GM23338 (cell line): ENCODE data around the gene AKR1B1.

Experiments
- CREB1 ChIP-seq: fragments of 250-450 bp; sonication (Bioruptor Pico); IDR thresholded peaks from 2 replicates; pipeline ENCODE4 v1.5.0; 2020; ENCODE audit warnings: low read depth, mild to moderate bottlenecking, moderate library complexity
- CTCF ChIP-seq, 2 experiments: fragments of 200-600 bp in 1 of 2; sonication (generic) in 1 of 2; conservative IDR thresholded peaks; 2 replicates each; pipeline versions ENCODE4 v1.5.1 to v1.6.1; 2016 to 2017; ENCODE audit warnings: antibody characterized with exemption in 2 of 2, low read depth in 2 of 2, mild to moderate bottlenecking in 2 of 2, moderate library complexity in 1 of 2
- EZH2 ChIP-seq: fragments of 200-600 bp; sonication (generic); IDR thresholded peaks from one replicate; pipeline ENCODE4 v1.8.0; 2017; ENCODE audit warnings: antibody characterized with exemption, mild to moderate bottlenecking, low read depth; ENCODE audit not compliant: unreplicated experiment
- EZH2phosphoT487 ChIP-seq: fragments of 200-600 bp; sonication (generic); IDR thresholded peaks from one replicate; pipeline ENCODE4 v1.8.1; 2018; ENCODE audit warnings: antibody characterized with exemption; ENCODE audit not compliant: unreplicated experiment
- JUNB ChIP-seq: IDR thresholded peaks from one replicate; pipeline ENCODE4 v1.6.1; 2016; ENCODE audit warnings: antibody characterized with exemption; ENCODE audit not compliant: unreplicated experiment
- POLR2AphosphoS5 ChIP-seq: IDR thresholded peaks from 2 replicates; pipeline ENCODE4 v1.6.1; 2016; ENCODE audit warnings: antibody characterized with exemption, low read depth
- TF ChIP-seq, protein P1 (sequence below): IDR thresholded peaks from one replicate; pipeline ENCODE4 v1.6.1; 2018; ENCODE audit warnings: antibody characterized with exemption; ENCODE audit not compliant: unreplicated experiment

DNA sequence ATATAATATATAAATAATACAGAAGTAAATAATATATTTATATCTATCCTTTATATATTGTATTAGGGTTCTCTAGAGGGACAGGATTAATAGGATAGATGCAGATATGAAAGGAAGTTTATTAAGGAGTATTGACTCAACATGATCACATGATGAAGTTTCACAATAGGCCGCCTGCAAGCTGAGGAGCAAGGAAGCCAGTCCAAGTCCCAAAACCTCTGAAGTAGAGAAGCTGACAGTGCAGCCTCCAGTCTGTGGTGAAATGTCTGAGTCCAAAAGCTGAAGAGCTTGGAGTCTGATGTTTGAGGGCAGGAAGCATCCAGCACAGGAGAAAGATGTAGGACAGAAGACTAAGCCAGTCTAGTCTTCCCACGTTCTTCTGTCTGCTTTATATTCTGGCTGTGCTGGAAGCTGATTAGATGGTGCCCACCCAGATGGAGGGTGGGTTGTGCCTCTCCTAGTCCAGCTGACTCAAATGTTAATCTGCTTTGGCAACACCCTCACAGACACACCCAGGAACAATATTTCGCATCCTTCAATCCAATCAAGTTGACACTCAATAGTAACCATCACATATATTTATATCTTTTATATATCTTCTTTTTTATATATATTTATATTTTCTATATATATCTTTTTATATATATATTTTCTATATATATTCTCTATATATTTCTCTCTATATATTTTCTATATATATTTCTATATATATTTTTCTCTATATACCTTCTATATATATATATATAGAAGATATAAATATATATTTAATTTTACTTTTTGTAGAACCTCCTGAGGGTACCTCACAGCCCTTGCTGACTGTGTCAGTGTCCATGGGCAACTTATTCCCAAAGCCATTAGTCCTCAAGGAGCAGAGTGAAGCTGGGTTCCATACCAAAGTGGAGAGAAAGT, 43.8 kb upstream of the AKR1B1 start:
- TF ChIP-seq JUNB (no peak), CTCF (conservative IDR thresholded peaks at IDR 0.05; ENCODE audit: low read depth in 2 of 2) (no peak), POLR2AphosphoS5 (no peak), CREB1 (CRISPR knock-in tag) (no peak), EZH2phosphoT487 (no peak), EZH2 (no peak)
- TF ChIP-seq, protein P1, sequence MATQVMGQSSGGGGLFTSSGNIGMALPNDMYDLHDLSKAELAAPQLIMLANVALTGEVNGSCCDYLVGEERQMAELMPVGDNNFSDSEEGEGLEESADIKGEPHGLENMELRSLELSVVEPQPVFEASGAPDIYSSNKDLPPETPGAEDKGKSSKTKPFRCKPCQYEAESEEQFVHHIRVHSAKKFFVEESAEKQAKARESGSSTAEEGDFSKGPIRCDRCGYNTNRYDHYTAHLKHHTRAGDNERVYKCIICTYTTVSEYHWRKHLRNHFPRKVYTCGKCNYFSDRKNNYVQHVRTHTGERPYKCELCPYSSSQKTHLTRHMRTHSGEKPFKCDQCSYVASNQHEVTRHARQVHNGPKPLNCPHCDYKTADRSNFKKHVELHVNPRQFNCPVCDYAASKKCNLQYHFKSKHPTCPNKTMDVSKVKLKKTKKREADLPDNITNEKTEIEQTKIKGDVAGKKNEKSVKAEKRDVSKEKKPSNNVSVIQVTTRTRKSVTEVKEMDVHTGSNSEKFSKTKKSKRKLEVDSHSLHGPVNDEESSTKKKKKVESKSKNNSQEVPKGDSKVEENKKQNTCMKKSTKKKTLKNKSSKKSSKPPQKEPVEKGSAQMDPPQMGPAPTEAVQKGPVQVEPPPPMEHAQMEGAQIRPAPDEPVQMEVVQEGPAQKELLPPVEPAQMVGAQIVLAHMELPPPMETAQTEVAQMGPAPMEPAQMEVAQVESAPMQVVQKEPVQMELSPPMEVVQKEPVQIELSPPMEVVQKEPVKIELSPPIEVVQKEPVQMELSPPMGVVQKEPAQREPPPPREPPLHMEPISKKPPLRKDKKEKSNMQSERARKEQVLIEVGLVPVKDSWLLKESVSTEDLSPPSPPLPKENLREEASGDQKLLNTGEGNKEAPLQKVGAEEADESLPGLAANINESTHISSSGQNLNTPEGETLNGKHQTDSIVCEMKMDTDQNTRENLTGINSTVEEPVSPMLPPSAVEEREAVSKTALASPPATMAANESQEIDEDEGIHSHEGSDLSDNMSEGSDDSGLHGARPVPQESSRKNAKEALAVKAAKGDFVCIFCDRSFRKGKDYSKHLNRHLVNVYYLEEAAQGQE = no peak
